ENCODE data around the gene CXCL17.

The CXCL17 gene

DNA sequence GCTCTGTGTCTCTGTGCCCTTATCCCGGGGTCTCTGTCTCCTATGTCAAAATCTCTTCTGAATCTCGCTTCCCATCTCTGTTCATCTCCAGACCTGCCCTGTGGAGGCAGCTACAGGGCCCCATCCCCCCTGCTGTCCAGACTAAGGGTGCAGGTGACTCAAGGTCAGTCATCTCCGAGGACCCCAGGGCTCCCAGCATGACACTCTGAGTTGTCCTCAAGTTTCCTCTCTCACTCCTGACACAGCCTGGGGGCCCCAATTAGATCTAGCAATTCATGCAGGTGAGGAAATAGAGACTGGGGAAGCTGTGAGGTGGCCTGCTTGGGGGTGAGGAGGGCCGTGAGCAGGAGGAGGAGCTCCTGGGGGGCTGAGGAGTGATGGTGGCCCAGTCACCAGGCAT, 50.6 kb downstream of the CXCL17 start:
- Histone ChIP-seq H3K27ac (ENCODE audit: low read depth, low read length) (no peak overlapping the region), H3K9me3 (ENCODE audit: control insufficient read depth, insufficient read depth, low read length) (no peaks in the 10 kb centered on the region), H3K36me3 (ENCODE audit: control insufficient read depth, low read length) (no peaks in the 10 kb centered on the region; the same call in 1 of the 2 replicates), H3F3A (ENCODE audit: control insufficient read depth, insufficient read depth) (0 out of 2 replicates have a peak, but pooled peaks cover 3% of the 10 kb centered on the region), H3K4me3 (ENCODE audit: low read length) (no peak overlapping the region), H4K20me1 (ENCODE audit: control insufficient read depth, insufficient read depth, low read depth, low read length) (no peaks in the 10 kb centered on the region), H3K27me3 (ENCODE audit: control insufficient read depth, low read length) (peaks cover 12% of the 10 kb centered on the region), H3K79me2 (ENCODE audit: control insufficient read depth, low read length) (peaks cover 1% of the 10 kb centered on the region), H3K4me2 (ENCODE audit: low read length) (no peak overlapping the region), H3K9me2 (replicated peaks; ENCODE audit: control insufficient read depth, low read length) (no peaks in the 10 kb centered on the region), H3K4me1 (ENCODE audit: control insufficient read depth, low read length) (peaks cover 12% of the 10 kb centered on the region)
- TF ChIP-seq EZH2phosphoT487 (IDR thresholded peaks at IDR 0.05; ENCODE audit: borderline replicate concordance, low read length): no peak
- TF ChIP-seq, protein P1, sequence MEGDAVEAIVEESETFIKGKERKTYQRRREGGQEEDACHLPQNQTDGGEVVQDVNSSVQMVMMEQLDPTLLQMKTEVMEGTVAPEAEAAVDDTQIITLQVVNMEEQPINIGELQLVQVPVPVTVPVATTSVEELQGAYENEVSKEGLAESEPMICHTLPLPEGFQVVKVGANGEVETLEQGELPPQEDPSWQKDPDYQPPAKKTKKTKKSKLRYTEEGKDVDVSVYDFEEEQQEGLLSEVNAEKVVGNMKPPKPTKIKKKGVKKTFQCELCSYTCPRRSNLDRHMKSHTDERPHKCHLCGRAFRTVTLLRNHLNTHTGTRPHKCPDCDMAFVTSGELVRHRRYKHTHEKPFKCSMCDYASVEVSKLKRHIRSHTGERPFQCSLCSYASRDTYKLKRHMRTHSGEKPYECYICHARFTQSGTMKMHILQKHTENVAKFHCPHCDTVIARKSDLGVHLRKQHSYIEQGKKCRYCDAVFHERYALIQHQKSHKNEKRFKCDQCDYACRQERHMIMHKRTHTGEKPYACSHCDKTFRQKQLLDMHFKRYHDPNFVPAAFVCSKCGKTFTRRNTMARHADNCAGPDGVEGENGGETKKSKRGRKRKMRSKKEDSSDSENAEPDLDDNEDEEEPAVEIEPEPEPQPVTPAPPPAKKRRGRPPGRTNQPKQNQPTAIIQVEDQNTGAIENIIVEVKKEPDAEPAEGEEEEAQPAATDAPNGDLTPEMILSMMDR (IDR thresholded peaks at IDR 0.05; ENCODE audit: low read depth, low read length, poor library complexity, severe bottlenecking): no peak

DNA sequence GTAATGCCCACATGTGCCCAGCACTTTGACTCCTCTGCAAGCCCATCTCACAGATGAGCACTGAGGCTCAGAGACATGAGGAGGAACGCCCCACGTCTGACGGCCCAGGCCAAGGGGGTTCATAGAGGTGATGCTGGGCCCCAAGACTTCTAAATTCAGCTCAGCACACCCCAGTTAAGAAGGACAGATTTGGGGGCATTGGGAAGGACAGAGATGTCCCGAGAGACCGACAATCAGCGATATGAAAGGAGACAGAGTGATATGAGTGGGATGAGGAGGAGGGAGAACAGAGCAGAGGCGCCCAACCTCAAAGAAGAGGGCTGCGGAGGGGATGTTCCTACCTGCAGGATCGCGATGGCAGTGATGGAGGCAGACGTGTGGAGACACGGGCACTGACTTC, 52.8 kb downstream of the CXCL17 start, which contains the start of gene CNFN:
CNFN (minus strand) TSS at position 399 of the 400 bp plus-strand sequence. CDS start 1,260 bp downstream, outside the sequence.
- no peaks in the 10 kb centered on the region for H4K20me1 ChIP-seq (ENCODE audit: control insufficient read depth, insufficient read depth, low read depth, low read length)
- H3K9me2 ChIP-seq (replicated peaks; ENCODE audit: control insufficient read depth, low read length): no peaks in the 10 kb centered on the region
- TF ChIP-seq EZH2phosphoT487 (IDR thresholded peaks at IDR 0.05; ENCODE audit: borderline replicate concordance, low read length): no peak
- TF ChIP-seq, protein P1 (IDR thresholded peaks at IDR 0.05; ENCODE audit: low read depth, low read length, poor library complexity, severe bottlenecking): no peak
- peaks cover 12% of the 10 kb centered on the region for H3K27me3 ChIP-seq (ENCODE audit: control insufficient read depth, low read length)
- H3K9me3 ChIP-seq (ENCODE audit: control insufficient read depth, insufficient read depth, low read length): no peaks in the 10 kb centered on the region
- no peaks in the 10 kb centered on the region for H3F3A ChIP-seq (ENCODE audit: control insufficient read depth, insufficient read depth)
- H3K36me3 ChIP-seq (ENCODE audit: control insufficient read depth, low read length): no peaks in the 10 kb centered on the region
- no peak within 1 kb of the TSS for H3K27ac ChIP-seq (ENCODE audit: low read depth, low read length)
- peaks cover 9% of the 10 kb centered on the region for H3K4me1 ChIP-seq (ENCODE audit: control insufficient read depth, low read length)
- no peak within 1 kb of the TSS for H3K4me3 ChIP-seq (ENCODE audit: low read length)
- no peak within 1 kb of the TSS for H3K4me2 ChIP-seq (ENCODE audit: low read length)
- H3K79me2 ChIP-seq (ENCODE audit: control insufficient read depth, low read length): no peaks in the 10 kb centered on the region

DNA sequence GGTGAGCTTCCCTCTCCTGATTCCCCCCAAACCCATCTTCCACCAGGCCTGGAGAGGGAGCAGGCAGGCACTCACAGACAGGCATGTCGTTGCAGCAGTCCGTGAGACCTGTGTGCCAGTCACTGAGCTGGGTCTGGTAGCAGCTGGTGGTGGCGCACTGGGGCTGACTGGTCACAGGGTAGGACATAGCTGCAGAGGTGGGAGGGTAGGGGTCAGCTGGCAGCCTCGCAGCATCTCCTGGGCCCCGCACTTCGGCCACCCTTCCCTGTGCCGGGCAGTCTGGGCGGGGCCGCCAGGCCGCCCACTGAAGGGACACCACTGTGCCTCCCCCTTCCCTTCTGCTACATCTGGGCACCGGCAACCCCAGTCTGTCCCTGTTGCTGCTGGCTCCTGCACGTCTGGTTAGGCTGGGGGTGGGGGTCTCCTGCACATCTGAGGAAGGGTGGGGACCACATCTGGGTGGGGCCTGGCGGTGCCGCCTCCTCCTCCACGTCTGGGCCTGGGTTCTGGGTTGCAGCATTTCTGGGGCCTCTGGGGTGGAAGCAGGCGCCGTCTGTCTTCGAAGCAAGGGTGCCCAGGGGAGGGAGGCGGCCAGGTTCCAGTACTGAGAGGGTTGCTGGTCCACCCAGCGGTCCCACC, 53.8 kb downstream of the CXCL17 start:
- no peak for TF ChIP-seq EZH2phosphoT487 (IDR thresholded peaks at IDR 0.05; ENCODE audit: borderline replicate concordance, low read length)
- TF ChIP-seq, protein P1 (IDR thresholded peaks at IDR 0.05; ENCODE audit: low read depth, low read length, poor library complexity, severe bottlenecking): no peak
- no peaks in the 10 kb centered on the region for H3K9me3 ChIP-seq (ENCODE audit: control insufficient read depth, insufficient read depth, low read length)
- no peaks in the 10 kb centered on the region for H3K36me3 ChIP-seq (ENCODE audit: control insufficient read depth, low read length)
- no peaks in the 10 kb centered on the region for H3F3A ChIP-seq (ENCODE audit: control insufficient read depth, insufficient read depth)
- no peaks in the 10 kb centered on the region for H3K9me2 ChIP-seq (replicated peaks; ENCODE audit: control insufficient read depth, low read length)
- no peak overlapping the region for H3K27ac ChIP-seq (ENCODE audit: low read depth, low read length)
- H3K4me1 ChIP-seq (ENCODE audit: control insufficient read depth, low read length): peaks cover 9% of the 10 kb centered on the region
- H3K27me3 ChIP-seq (ENCODE audit: control insufficient read depth, low read length): peaks cover 12% of the 10 kb centered on the region
- no peak overlapping the region for H3K4me2 ChIP-seq (ENCODE audit: low read length)
- H3K79me2 ChIP-seq (ENCODE audit: control insufficient read depth, low read length): no peaks in the 10 kb centered on the region
- no peak overlapping the region for H3K4me3 ChIP-seq (ENCODE audit: low read length)
- H4K20me1 ChIP-seq (ENCODE audit: control insufficient read depth, insufficient read depth, low read depth, low read length): no peaks in the 10 kb centered on the region

Data from DOHH2 (cell line).